Caco-2 (cell line): Measurements from ENCODE around the gene TESK2. TPM values are rescaled to one million over a fixed set of nuclear protein-coding genes. Genes with fewer than 3 reads are reported as not detected.

ENCODE experiments used
- BruUV-seq: library from RNA; stranded (reverse); fragments of 400-500 nt; replicated peaks from 2 replicates; lab custom pipeline; 2021; lab: Mats Ljungman, UMichigan
- CTCF ChIA-PET: fragments of 300-600 bp; sonication (Branson Sonifier 250); formaldehyde crosslinking; loops from one replicate; lab custom pipeline; 2022; ENCODE audit warnings: antibody characterized with exemption; lab: Charles Lee
- POLR2A ChIA-PET: fragments of 300-600 bp; sonication (Branson Sonifier 250); formaldehyde crosslinking; loops from one replicate; lab custom pipeline; 2022; ENCODE audit warnings: antibody characterized with exemption; lab: Charles Lee
- DNase-seq, 2 experiments: peaks; one replicate each; pipeline versions ENCODE4 v3.0.0 to v3.0.0-alpha.2; 2020 to 2022
- H3K27me3 ChIP-seq: replicated peaks from 2 replicates; pipeline ENCODE4 v1.6.0; 2011; ENCODE audit warnings: low read length; ENCODE audit not compliant: control insufficient read depth, insufficient read depth
- H3K36me3 ChIP-seq: 2 replicates; pipeline ENCODE4 v1.5.1; 2011; ENCODE audit warnings: low read length; ENCODE audit not compliant: control insufficient read depth, insufficient read depth
- H3K4me1 ChIP-seq: fragments of 250-450 bp; sonication (Bioruptor Pico); 2 replicates; pipeline ENCODE4 v1.5.1; 2020; ENCODE audit warnings: mild to moderate bottlenecking
- H3K4me3 ChIP-seq: 2 replicates; pipeline ENCODE4 v1.5.1; 2011; ENCODE audit warnings: low read depth, mild to moderate bottlenecking, control low read depth, low read length
- H3K9me3 ChIP-seq: fragments of 250-450 bp; sonication (Bioruptor Pico); 2 replicates; pipeline ENCODE4 v1.5.1; 2020; ENCODE audit warnings: mild to moderate bottlenecking, moderate library complexity
- H3K27ac Mint-ChIP-seq: one replicate; pipeline ENCODE4 v1.8.0; 2022; ENCODE audit warnings: mixed read lengths; ENCODE audit not compliant: unreplicated experiment
- H3K27me3 Mint-ChIP-seq: one replicate; pipeline ENCODE4 v1.8.0; 2022; ENCODE audit warnings: mixed read lengths; ENCODE audit not compliant: insufficient read depth, unreplicated experiment
- H3K36me3 Mint-ChIP-seq: one replicate; pipeline ENCODE4 v1.8.0; 2022; ENCODE audit warnings: mild to moderate bottlenecking, mixed read lengths; ENCODE audit not compliant: insufficient read depth, unreplicated experiment
- H3K4me1 Mint-ChIP-seq: one replicate; pipeline ENCODE4 v1.8.0; 2022; ENCODE audit warnings: low read depth, mixed read lengths; ENCODE audit not compliant: unreplicated experiment
- H3K4me3 Mint-ChIP-seq: one replicate; pipeline ENCODE4 v1.8.0; 2022; ENCODE audit warnings: mild to moderate bottlenecking, moderate library complexity, mixed read lengths; ENCODE audit not compliant: unreplicated experiment
- H3K9me3 Mint-ChIP-seq: one replicate; pipeline ENCODE4 v1.8.0; 2022; ENCODE audit warnings: mixed read lengths; ENCODE audit not compliant: unreplicated experiment
- CTCF ChIP-seq, 2 experiments: fragments of 200-600 bp in 1 of 2; IDR thresholded peaks; 1 replicate in 1 of 2; 2 replicates in 1 of 2; pipeline versions ENCODE4 v1.5.1 to v1.8.0; 2011 to 2022; ENCODE audit warnings: antibody characterized with exemption in 1 of 2, control low read depth in 1 of 2, inconsistent platforms in 1 of 2, low read depth in 1 of 2, low read length in 1 of 2, mild to moderate bottlenecking in 1 of 2, moderate library complexity in 1 of 2; ENCODE audit not compliant: insufficient read depth in 1 of 2, severe bottlenecking in 1 of 2, unreplicated experiment in 1 of 2
- intact Hi-C: fragments of 100-400 bp; cut with micrococcal nuclease; formaldehyde crosslinking; loops from one replicate; pipeline ENCODE4 v1.10.0; 2022; ENCODE audit not compliant: unreplicated experiment
- total RNA-seq: library from RNA; stranded (reverse); gene quantifications from 2 replicates; pipeline ENCODE4 v1.2.3, GENCODE V29; 2022

TESK2 gene
- total RNA-seq, 1 experiment from 2014 or later, result 14.7 TPM

- Mint-ChIP-seq H3K36me3 (no peaks in the 10 kb centered on the region), H3K4me1 (no peaks in the 10 kb centered on the region), H3K27ac (no peak overlapping the region), H3K9me3 (no peaks in the 10 kb centered on the region), H3K4me3 (no peak overlapping the region), H3K27me3 (no peaks in the 10 kb centered on the region)
- Histone ChIP-seq H3K4me3 (no peak overlapping the region), H3K36me3 (no peaks in the 10 kb centered on the region), H3K4me1 (peaks cover 7% of the 10 kb centered on the region; the same call in 1 of the 2 replicates), H3K9me3 (no peaks in the 10 kb centered on the region), H3K27me3 (no peaks in the 10 kb centered on the region)
- intact Hi-C loops, result no loop called here
- no peak for TF ChIP-seq CTCF (IDR thresholded peaks at IDR 0.05; ENCODE audit: insufficient read depth in 1 of 2, low read depth in 1 of 2, low read length in 1 of 2, severe bottlenecking in 1 of 2, unreplicated experiment in 1 of 2)
- BruUV-seq, result no TSS peak
- CTCF ChIA-PET, result no interaction called here
- no peak for DNase-seq
- POLR2A ChIA-PET, result interaction anchor here (0.5 kb wide), 1 partner anchor 120 kb away, joined by 3 read pairs; no protein-coding TSS in a partner anchor
Observed at GRCh38 chr1:45319761-45320160, 171.2 kb downstream of the TESK2 start.

GRCh38 chr1:45317166-45317565 lies 173.8 kb downstream of the TESK2 start:
- POLR2A ChIA-PET, result interaction anchor here (1.2 kb wide), 1 partner anchor 14 kb away, joined by 3 read pairs; no protein-coding TSS in a partner anchor
- H3K4me3 Mint-ChIP-seq, result no peak overlapping the region

GRCh38 chr1:45314266-45314665 lies 176.7 kb downstream of the TESK2 start:
- Histone ChIP-seq H3K9me3 (no peaks in the 10 kb centered on the region), H3K27me3 (no peaks in the 10 kb centered on the region), H3K4me3 (no peak overlapping the region), H3K36me3 (no peaks in the 10 kb centered on the region), H3K4me1 (no peaks in the 10 kb centered on the region)
- intact Hi-C loops, result no loop called here
- H3K27ac Mint-ChIP-seq, result no peak overlapping the region
- no peak for TF ChIP-seq CTCF (IDR thresholded peaks at IDR 0.05; ENCODE audit: insufficient read depth in 1 of 2, low read depth in 1 of 2, low read length in 1 of 2, severe bottlenecking in 1 of 2, unreplicated experiment in 1 of 2)
- no peaks in the 10 kb centered on the region for H3K9me3 Mint-ChIP-seq
- BruUV-seq, result no TSS peak
- ChIA-PET POLR2A (no interaction called here), CTCF (interaction anchor here (0.6 kb wide), 1 partner anchor 11 kb away, joined by 5 read pairs; no protein-coding TSS in a partner anchor)
- DNase-seq, result no peak
- H3K4me3 Mint-ChIP-seq, result no peak overlapping the region
- no peaks in the 10 kb centered on the region for H3K4me1 Mint-ChIP-seq
- H3K27me3 Mint-ChIP-seq, result no peaks in the 10 kb centered on the region
- H3K36me3 Mint-ChIP-seq, result no peaks in the 10 kb centered on the region

More at GRCh38 chr1:45317166-45317565, 173.8 kb downstream of the TESK2 start:
- Histone ChIP-seq H3K4me1 (no peaks in the 10 kb centered on the region), H3K9me3 (no peaks in the 10 kb centered on the region), H3K36me3 (no peaks in the 10 kb centered on the region), H3K4me3 (no peak overlapping the region), H3K27me3 (no peaks in the 10 kb centered on the region)
- no TSS peak for BruUV-seq
- Mint-ChIP-seq H3K27me3 (no peaks in the 10 kb centered on the region), H3K4me1 (no peaks in the 10 kb centered on the region), H3K9me3 (no peaks in the 10 kb centered on the region), H3K27ac (no peak overlapping the region), H3K36me3 (no peaks in the 10 kb centered on the region)
- TF ChIP-seq CTCF (IDR thresholded peaks at IDR 0.05; ENCODE audit: insufficient read depth in 1 of 2, low read depth in 1 of 2, low read length in 1 of 2, severe bottlenecking in 1 of 2, unreplicated experiment in 1 of 2), result no peak
- no peak for DNase-seq
- intact Hi-C loops, result no loop called here
- CTCF ChIA-PET, result interaction anchor here (1.1 kb wide), 1 partner anchor 14 kb away, joined by 3 read pairs; no protein-coding TSS in a partner anchor
